ENCODE data around the gene EAPP.
"Not testable (repeated sequence)": the region's sequence is repeated elsewhere in the genome, so short reads cannot be mapped to it uniquely, and the experiment has no call there.

The EAPP gene

GRCh38 chr14:34537677-34538009, 1.9 kb downstream of the EAPP start:
- no peak for DNase-seq

GRCh38 chr14:34536951-34537676, 2.4 kb downstream of the EAPP start:
- no peak for DNase-seq

DNA sequence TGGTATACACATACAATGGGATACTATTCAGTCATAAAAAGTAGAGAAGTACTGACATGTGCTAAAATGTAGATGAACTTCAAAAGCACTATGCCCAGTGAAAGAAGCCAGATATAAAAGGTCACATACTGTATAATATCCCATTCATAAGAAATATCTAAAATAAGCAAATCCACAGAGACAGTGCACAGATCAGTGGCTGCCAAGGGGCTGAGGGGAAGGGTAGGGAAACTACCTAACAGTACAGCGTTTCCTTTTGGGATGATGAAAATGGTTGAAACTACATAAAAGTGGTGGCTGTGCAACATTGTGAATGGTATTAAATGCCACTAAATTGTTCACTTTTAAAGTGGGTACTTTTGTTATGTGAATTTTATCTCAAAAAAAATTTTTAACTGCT, 11.9 kb downstream of the EAPP start:
- no peak for DNase-seq

DNA sequence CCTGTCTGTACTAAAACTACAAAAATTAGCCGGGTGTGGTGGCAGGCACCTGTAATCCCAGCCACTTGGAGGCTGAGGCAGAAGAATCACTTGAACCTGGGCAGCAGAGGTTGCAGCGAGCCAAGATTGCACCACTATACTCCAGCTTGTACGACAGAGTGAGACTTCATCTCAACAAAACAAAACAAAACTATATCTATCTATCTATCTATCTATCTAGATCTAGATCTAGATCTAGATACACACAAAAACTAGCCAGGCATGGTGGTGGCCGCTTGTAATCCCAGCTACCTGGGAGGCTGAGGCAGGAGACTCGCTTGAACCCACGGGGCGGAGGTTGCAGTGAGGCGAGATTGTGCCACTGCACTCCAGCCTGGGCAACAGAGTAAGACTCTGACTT, 15.3 kb downstream of the EAPP start:
- DNase-seq = not testable (repeated sequence)

GRCh38 chr14:34522496-34522895, 17.0 kb downstream of the EAPP start:
- no peak for DNase-seq

GRCh38 chr14:34521071-34521470, 18.4 kb downstream of the EAPP start:
- not testable (repeated sequence) for DNase-seq

- not testable (repeated sequence) for DNase-seq
These were observed 19.1 kb downstream of the EAPP start for GRCh38 chr14:34520304-34520970.

- DNase-seq = no peak
These were observed 31.6 kb downstream of the EAPP start for GRCh38 chr14:34507884-34508283.

DNA sequence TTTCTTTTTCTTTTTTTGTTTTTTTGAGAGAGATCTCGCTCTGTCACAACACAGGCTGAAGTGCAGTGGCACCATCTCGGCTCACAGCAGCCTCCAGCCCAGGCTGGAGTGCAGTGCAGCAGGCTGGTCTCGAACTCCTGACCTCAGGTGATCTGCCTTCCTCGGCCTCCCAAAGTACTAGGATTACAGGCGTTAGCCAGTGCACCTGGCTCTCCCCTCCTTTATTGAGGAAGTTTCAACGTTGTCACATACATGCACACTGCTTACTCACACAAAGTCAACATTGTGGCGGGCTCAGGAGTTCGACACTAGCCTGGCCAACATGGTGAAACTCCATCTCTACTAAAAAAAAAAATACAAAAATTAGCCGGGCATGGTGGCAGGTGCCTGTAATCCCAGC, 32.0 kb downstream of the EAPP start:
- no peak for DNase-seq

DNA sequence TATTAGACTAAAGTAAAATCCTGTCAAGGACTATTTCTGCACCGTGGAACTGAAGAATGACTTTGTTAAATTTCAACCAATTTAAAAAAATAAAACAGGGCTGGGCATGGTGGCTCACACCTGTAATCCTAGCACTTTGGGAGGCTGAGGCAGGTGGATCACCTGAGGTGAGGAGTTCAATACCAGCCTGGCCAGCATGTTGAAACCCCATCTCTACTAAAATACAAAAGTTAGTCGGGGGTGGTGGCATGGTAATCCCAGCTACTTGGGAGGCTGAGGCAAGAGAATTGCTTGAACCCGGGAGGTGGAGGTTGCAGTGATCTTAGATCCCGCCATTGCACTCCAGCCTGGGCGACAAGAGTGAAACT, 34.4 kb downstream of the EAPP start:
- DNase-seq = not testable (repeated sequence)

DNA sequence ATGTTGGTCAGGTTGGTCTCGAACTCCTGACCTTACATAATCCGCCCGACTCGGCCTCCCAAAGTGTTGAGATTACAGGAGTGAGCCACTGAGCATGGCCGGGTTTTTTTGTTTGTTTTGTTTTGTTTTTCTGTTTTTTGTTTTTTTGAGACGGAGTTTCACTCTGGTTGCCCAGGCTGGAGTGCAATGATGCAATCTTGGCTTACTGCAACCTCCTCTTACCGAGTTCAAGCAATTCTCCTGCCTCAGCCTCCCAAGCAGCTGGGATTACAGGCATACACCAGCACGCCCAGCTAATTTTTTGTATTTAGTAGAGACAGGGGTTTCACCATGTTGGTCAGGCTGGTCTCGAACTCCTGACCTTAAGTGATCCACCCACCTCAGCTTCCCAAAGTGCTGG, 35.5 kb downstream of the EAPP start:
- not testable (repeated sequence) for DNase-seq

DNA sequence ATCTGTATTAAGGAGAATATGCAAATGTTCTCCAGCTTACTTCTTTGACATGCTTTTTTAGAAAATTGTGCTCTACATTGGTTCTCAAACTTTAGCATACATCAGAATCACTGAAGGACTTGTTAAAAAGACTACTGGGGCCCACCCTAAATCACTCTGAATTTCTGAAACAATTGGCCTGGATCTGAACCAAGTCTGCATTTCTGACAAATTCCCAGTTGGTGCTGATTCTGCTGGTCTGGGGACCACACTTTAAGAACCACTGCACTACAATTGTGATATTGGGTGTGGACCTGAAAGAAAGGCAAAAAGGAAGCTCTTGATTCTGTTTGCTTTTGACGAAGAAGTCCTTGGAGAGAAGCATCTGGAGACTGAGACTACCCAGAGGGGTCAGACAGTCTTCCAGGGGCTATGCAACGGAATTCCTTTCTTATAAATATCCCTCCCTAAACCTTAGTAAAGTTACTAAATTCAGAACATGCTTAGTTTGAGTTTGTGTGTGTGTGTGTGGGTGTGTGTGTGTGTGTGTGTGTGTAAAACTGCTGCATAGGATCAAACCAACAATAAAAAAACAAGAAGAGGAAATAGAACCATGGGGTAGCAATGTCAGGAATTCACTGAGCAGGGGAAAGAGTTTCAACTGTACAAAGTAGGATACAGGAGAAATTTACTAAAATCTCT, 36.8 kb downstream of the EAPP start:
- no peak for DNase-seq

DNA sequence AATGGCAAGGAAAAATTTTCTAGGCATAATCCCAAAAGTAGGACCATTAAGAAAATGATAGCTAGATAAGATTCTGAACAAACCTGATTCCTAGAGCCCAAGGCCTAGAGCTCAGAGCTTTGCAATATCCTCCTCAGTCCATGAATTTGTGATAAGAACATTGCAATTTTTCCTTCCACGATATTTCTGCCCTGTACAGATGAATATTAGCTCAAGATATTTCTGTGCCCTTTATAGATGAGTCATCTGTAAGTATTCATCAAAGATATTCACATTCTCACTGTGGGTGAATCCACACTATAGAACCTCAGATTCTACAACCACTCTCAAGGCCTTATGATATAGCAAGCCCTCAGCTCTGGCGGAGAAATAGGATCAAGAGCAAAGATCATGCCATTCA, 37.5 kb downstream of the EAPP start:
- no peak for DNase-seq

DNA sequence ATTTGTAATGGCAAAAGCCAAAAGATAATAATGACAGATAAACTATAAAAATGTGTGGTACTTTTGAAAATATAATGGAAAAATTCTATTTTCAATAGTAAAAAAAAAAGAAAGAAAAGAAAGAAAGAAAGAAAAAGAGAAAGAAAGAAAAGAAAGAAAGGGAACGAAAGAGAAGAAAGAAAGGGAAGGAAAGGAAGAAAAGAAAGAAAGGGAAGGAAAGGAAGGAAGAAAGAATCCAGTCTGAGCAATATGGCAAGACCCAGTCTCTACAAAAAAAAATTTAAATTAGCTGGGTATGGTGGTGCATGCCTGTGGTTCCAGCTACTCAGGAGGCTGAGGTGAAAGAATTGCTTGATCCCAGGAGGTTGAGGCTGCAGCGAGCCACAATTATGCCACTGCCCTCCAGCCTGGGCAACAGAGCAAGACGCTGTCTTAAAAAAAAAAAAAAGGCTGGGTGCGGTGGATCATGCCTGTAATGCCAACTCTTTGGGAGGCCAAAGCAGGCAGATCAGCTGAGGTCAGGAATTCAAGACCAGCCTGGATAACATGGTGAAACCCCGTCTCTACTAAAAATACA, 38.4 kb downstream of the EAPP start:
- no peak for DNase-seq

DNA sequence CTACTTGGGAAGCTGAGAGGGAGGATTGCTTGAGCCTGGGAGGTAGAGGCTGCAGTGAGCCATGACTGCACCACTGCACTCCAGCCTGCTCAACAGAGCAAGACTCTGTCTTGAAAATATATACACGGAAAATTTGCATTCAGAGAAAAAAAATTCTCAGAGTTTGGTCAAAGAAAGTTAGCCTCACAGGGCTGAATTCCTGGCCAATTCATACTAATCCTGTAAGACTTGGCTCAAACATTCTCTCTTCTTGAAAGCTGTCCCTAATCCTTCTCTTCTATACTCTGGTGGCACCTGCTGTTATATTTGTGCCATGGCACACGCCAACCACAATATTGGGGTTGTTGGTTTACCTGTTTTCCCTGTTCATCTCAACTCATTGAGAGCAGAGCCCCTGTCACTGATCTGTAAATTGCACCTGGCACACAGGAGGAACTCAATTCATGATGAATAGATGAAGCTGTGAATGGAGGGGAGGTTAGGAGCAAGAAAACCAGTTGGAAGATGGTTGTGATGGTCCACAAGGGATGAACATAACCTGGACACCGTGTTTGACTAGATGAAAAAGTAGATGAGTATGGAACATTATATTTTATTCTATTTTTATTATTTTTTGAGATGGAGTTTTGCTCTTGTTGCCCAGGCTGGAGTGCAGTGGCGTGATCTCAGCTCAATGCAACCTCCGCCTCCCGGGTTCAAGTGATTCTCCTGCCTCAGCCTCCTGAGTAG, 40.7 kb downstream of the EAPP start:
- DNase-seq = no peak

DNA sequence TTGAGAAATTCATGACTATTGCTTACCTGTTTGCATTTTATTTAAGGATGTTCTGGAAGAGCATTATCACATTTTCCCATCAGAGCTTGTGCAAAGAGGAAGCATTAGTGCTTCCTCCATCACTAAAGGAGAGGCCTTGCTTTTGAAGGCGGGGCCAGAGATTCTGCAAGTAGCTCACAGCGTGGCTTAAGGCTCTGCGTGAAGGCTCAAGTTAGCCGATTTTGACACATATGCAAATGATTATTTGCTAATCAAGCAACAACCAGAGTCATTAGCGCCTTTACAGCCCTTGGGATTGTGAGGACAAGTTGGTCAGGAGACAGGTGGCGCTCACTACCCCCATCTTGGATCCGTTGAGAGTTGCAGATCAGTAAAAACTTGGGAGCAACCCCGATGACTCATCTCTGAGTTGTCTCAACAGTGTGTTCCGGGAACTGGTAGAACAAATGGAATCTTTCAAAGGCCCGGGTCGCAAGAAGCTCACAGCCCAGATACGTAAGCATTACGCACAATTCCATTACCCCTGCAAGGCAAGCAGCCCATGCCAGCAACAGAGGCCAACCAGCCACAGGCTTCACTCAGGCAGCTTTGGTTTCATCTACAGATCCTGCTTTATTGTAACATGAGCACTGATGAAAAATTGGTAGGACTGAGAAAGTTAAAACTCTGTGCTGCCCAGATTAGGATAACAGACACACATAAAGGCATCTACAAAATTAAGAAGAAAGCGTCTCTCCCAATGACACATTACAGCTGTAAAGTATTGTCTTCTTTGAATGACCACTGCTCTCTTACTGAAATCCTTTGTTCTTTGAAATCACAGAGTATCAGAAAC, 42.6 kb downstream of the EAPP start:
- DNase-seq = no peak

DNA sequence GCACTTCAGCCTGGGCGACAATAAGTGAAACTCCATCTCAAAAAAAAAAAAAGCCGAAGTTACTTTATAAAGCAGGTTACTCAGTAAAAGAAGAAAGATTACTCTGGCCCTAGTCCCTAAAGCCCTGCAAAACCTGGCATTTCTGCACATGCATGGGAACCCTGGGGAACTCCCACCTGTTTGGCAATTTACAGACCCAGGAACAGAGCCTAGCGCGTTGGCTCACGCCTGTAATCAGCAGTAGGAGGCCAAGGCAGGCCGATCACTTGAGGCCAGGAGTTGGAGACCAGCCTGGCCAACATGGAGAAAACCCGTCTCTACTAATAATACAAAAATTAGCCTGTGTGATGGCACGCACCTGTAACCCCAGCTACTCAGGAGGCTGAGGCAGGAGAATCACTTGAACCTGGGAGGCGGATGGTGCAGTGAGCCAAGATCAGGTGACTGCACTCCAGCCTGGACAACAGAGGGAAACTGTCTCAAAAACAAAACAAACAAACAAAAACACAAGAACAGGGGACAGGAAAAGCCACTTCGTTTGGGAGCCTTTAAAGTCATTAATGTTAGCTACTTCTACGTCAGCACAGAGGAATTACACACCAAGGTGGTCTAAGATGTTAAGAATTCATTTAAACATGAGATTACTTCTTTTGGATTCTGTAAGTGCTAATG, 43.4 kb downstream of the EAPP start:
- DNase-seq = no peak

DNA sequence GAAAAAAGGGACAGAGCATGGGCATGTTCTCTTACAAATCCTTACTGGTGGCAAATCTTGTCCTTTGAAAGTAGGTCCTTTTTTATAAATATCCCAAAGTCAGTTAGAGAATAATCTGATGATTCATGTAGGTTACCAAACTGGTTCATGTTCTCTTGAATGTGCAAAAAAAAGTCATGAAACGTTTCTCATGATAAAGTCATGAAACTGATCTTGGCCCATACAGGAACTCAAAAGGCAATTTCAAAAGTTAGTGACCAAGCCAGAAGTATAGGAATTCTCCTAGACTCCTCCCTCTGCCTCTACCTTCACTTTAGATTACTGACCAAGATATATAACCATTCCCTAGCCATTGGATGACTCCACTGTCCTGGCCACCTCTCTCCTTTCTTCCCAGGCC, 50.2 kb downstream of the EAPP start:
- no peak for DNase-seq

DNA sequence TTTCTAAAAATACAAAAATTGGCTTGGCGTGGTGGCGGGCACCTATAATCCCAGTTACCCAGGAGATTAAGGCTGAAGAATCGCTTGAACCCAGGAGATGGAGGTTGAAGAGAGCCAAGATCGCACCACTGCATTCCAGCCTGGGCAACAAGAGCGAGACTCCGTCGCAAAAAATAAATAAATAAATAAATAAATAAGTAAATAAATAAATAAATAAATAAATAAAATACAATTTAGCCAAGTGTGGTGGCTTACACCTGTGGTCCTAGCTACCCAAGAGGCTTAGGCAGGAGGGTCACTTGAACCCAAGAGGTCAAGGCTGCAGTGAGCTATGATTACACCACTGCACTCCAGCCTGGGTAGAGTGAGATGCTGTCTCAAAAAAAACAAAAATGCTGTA, 51.0 kb downstream of the EAPP start:
- no peak for DNase-seq

DNA sequence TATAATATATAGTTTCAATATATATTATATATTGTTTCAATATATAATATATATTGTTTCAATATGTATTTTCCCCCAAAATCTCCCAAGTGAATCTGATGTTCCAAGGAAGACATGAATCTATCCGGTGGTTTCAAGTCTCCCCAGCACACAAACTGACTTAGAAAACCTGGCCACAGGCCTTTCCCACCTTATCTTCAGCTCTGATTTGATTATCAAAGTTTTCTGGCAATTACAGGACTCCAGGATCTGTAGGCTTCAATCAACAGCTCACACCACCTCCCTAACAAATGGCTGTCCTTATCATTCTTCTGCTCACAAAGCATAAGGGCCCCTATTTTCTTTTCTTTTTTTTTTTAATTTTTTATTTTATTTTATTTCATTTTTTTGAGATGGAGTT, 54.8 kb downstream of the EAPP start:
- DNase-seq = no peak

- DNase-seq = no peak
These were observed 57.0 kb downstream of the EAPP start for GRCh38 chr14:34482463-34482862.

GRCh38 chr14:34479694-34480093, 59.8 kb downstream of the EAPP start:
- DNase-seq = no peak
